Stomach (tissue), 4 donors: ENCODE data around the gene PCSK2.

ENCODE experiments used
- CTCF ChIP-seq, 7 experiments: fragments of 450-650 bp in 4 of 7; fragments of 200-600 bp in 3 of 7; sonication (generic) in 3 of 7; IDR thresholded peaks; one replicate each; pipeline ENCODE4 v1.5.1; 2016 to 2019; ENCODE audit warnings: antibody characterized with exemption in 7 of 7, control low read depth in 2 of 7, mild to moderate bottlenecking in 1 of 7
- EP300 ChIP-seq: sonication (generic); formaldehyde crosslinking; IDR thresholded peaks from one replicate; pipeline ENCODE4 v1.6.1; 2017; ENCODE audit warnings: antibody characterized with exemption
- POLR2A ChIP-seq, 4 donors: fragments of 450-650 bp; IDR thresholded peaks; one replicate each; pipeline ENCODE4 v1.6.1; 2016; ENCODE audit warnings: antibody characterized with exemption in 4 of 4, control low read depth in 2 of 4, mild to moderate bottlenecking in 1 of 4, moderate library complexity in 1 of 4
- POLR2AphosphoS5 ChIP-seq, 3 donors: sonication (generic); formaldehyde crosslinking; IDR thresholded peaks; one replicate each; pipeline ENCODE4 v1.6.1; 2016; ENCODE audit warnings: antibody characterized with exemption in 3 of 3

GRCh38 chr20:17520583-17520982 lies 293.7 kb downstream of the PCSK2 start:
- TF ChIP-seq CTCF (IDR thresholded peaks at IDR 0.05) (no peak), EP300 (no peak), POLR2A (IDR thresholded peaks at IDR 0.05) (no peak), POLR2AphosphoS5 (IDR thresholded peaks at IDR 0.05) (no peak)
